HG02884 (cell line): ENCODE results near the gene TMEM144.

Source experiments
- ATAC-seq: cut with Tn5 transposase; IDR thresholded peaks from one replicate; pipeline ENCODE4 v1.9.1; 2021; ENCODE audit warnings: mild to moderate bottlenecking, moderate library complexity; ENCODE audit not compliant: unreplicated experiment

The TMEM144 gene

DNA sequence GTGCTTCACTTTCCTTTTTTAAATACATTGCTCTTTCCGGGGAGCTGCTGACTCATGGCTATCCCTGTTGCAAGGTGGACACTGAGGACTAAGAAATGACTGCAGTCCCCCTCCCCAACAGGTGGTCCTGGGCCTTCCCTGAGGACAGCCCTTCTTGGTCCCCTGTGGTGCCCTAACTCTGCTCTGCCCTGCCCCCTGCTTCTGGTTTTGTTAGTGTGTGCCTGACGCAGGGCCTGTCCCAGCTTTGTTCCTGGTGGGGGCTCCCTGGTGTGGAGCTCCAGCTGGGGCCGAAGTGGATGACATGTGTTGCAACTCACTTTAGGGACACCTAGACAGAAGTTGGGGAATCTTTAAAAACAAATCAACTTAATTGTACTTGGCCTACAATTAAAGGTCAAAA, 81.9 kb downstream of the TMEM144 start:
- no peak for ATAC-seq

DNA sequence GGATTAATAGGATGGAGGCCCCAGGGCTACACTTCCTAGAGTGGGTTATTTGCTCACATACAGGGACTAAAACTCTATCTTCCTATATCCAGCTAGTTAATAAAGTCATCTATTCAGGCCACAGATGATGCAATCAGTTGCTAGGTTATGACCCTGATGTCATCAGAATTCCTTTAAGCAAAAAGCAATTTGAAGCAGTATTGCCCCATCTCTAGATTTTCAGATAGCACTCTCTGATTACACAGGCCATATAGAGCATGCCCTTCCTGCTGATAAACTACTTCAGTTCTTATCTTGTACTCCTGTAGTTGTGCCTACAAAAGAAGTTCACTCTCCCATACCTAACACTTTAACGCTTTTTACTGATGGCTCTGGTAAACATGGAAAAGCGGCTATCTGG, 84.8 kb downstream of the TMEM144 start:
- ATAC-seq = no peak

DNA sequence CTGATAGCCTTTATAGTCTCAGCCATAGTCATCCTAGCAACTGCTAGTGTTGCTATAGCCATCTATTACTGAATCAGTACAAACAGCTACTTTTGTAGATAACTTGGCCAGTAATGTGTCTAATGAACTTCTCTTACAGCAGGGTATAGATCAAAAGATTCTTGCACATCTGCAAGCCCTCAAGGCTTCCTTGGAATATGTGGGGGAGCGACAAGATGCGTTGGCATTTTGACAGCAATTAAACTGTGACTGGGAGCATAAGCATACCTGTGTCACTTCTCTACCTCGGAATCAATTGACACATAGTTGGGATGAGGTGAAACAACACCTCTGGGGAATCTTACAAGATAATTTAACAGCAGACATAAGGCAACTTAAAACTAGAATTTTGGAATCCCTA, 87.6 kb downstream of the TMEM144 start:
- no peak for ATAC-seq

DNA sequence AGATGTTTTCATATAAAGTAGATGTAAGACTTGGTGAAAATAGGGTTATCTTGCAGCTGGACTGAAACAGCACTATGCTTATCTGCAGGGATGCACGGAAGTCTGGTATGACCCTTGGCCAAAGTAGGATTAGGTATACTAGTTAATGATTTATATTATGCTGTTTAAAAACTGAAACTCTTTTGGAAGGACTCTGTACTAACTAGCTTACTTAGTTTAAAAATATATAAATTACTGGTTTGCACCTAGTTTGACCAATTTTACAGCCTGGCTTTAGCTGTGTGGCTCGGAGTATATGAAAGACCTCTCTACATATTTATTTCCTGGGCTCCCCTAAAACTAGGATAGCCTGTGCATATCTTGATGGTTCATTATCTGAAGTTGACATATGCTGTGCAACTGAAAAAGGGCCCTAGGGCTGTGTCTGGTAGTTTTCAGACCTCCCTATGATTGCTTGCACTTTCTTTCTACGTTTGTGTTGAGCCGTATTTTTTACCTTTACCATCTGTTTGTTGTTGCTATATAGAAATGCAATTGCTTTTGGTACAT, 89.2 kb downstream of the TMEM144 start:
- ATAC-seq = no peak

DNA sequence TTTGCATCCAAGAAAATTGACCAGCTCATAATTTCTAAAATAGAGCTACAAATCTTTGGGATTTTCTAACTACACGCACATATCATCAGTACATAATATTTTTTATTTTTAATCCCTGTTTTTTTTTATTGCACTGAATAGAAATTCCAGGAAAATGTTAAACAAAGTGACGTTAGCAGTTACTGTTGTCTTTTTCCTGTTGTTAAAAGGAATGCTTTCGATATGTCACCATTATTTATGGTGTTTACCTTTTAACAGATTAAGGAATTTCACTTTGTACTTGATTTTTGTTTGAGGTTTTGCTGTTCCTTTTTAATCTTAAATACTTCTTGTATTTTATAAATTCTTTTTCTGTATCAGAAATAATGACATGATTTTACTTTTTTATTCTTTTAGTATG, 89.7 kb downstream of the TMEM144 start:
- no peak for ATAC-seq

DNA sequence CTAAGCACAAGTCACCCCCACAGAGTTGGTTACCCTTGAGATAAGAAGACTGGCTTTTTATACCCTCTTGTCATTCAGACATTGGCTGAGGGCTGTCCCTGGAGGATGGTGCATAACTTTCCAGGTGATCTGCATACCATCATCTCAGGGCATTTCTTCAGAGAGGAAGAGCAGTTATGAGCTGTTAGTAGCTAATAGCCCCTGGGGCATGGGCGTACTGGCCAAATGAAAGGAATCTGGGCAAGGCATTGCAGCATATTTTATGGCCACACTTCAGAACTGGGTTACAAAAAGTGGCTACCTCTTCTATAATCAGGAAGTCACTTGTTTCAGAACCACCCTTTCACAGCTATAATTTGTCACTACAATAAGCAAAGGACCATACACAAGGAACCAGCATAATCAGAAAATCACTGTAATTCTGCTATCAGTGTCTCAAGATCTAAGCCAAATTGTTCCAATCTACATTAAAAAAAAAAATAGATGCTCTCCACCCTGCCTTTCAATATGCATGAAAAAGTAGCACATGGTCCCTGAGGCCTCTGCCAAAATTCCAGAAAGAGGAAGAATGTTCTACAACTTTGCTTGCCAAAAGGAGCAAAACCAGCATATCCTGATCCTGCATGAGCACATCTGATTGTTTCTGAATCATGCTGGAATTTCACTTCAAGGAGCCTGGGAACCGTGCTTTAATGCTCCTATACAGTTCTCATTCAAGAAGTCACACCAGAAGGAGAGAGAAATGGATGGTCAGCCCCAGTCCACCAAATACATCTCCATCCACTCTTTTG, 92.0 kb downstream of the TMEM144 start:
- ATAC-seq = no peak

DNA sequence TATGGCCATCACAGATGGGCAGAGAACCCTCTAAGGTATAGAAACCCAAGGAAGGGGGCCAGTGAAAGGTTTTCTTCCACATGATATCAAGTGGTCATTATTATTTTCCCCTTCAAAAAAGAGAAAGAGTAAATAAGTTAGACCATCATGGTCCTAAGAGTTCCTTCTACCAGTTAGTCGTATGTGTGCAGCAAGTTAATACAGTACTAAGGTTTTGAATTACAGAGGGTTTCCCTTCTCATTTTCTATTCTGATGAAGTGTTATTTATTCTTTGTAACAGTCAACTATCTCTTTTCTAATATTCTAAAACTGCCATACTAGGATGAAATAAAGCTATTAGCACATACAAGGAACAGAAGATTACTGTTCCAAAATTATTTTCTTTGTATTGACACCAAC, 94.4 kb downstream of the TMEM144 start:
- no peak for ATAC-seq
